Measurements from ENCODE around the gene ATIC.

- TF ChIP-seq GABPB1 (CRISPR knock-in tag; IDR thresholded peaks at IDR 0.05) (peak; percentile 94), CTCF (IDR thresholded peaks at IDR 0.05) (no peak), TEAD4 (CRISPR knock-in tag; IDR thresholded peaks at IDR 0.05) (no peak; the same call in 1 of the 2 replicates)
Observed at GRCh38 chr2:215311625-215312396, at the start of gene ATIC.
